HCT116 (cell line): ENCODE results near the gene CATSPERE. TPM values are rescaled to one million over a fixed set of nuclear protein-coding genes. Genes with fewer than 3 reads are reported as not detected.

Source experiments
- ATAC-seq: fragments of 200-7000 bp; cut with Tn5 transposase; 2 replicates; pipeline ENCODE4 v1.9.1; 2020; ENCODE audit warnings: mild to moderate bottlenecking, moderate library complexity
- BruUV-seq: library from RNA; stranded (reverse); fragments of 400-500 nt; replicated peaks from 2 replicates; lab custom pipeline; 2021; lab: Mats Ljungman, UMichigan
- CTCF ChIA-PET: fragments of 300-600 bp; sonication (Branson Sonifier 250); formaldehyde crosslinking; loops from one replicate; lab custom pipeline; 2021; ENCODE audit warnings: antibody characterized with exemption; lab: Charles Lee
- POLR2A ChIA-PET: fragments of 300-600, 350-600 bp; sonication (Branson Sonifier 250); formaldehyde crosslinking; loops from one replicate; lab custom pipeline; 2021; ENCODE audit warnings: antibody characterized with exemption; lab: Charles Lee
- RAD21 ChIA-PET, 2 experiments: fragments of 300-600 bp; sonication (Branson Sonifier 250); formaldehyde crosslinking; loops; one replicate each; lab custom pipeline; 2023; ENCODE audit warnings: low total read pairs in 2 of 2; ENCODE audit not compliant: uncharacterized antibody in 2 of 2, unreplicated experiment in 2 of 2, low non-redundant PET in 1 of 2; lab: Charles Lee
- DNase-seq: peaks from one replicate; pipeline ENCODE4 v3.0.0-alpha.2; 2010; ENCODE audit warnings: low read depth, low spot score
- H2AFZ ChIP-seq: fragments of 200-600 bp; shearing (Covaris generic), sonication (generic); 2 replicates; pipeline ENCODE4 v1.6.1; 2017; ENCODE audit warnings: low read depth, mixed run types, mixed read lengths, antibody characterized with exemption, low read length; ENCODE audit not compliant: poor library complexity, severe bottlenecking
- H3K27ac ChIP-seq: 2 replicates; pipeline ENCODE4 v1.5.1; 2012; ENCODE audit warnings: low read depth, low read length
- H3K27me3 ChIP-seq: fragments of 200-600 bp; sonication (generic); 2 replicates; pipeline ENCODE4 v1.6.1; 2016; ENCODE audit warnings: mixed run types, low read length, mixed read lengths; ENCODE audit not compliant: insufficient read depth
- H3K36me3 ChIP-seq, 2 experiments: fragments of 200-500 bp in 1 of 2; fragments of 200-600 bp in 1 of 2; sonication (Bioruptor generic) in 1 of 2; sonication (generic) in 1 of 2; 2 replicates each; pipeline versions ENCODE4 v1.5.1 to v1.6.1; 2014 to 2016; ENCODE audit warnings: low read length in 2 of 2, inconsistent platforms in 1 of 2, mixed read lengths in 1 of 2, mixed run types in 1 of 2; ENCODE audit not compliant: insufficient read depth in 2 of 2, control insufficient read depth in 1 of 2
- H3K4me1 ChIP-seq, 2 experiments: fragments of 200-600 bp in 1 of 2; sonication (generic) in 1 of 2; 2 replicates each; pipeline versions ENCODE4 v1.5.1 to v1.6.1; 2012 to 2017; ENCODE audit warnings: low read length in 2 of 2, inconsistent platforms in 1 of 2, mild to moderate bottlenecking in 1 of 2, mixed read lengths in 1 of 2, mixed run types in 1 of 2, moderate library complexity in 1 of 2; ENCODE audit not compliant: insufficient read depth in 2 of 2, control insufficient read depth in 1 of 2
- H3K4me2 ChIP-seq: fragments of 200-600 bp; sonication (generic); 2 replicates; pipeline ENCODE4 v1.6.1; 2017; ENCODE audit warnings: mixed run types, low read length, mixed read lengths
- H3K4me3 ChIP-seq, 2 experiments: fragments of 200-600 bp in 1 of 2; sonication (generic) in 1 of 2; replicated peaks in 1 of 2; 2 replicates each; pipeline ENCODE4 v1.5.1; 2011 to 2016; ENCODE audit warnings: low read length in 2 of 2, control low read depth in 1 of 2, low read depth in 1 of 2, mild to moderate bottlenecking in 1 of 2, mixed read lengths in 1 of 2, mixed run types in 1 of 2
- H3K79me2 ChIP-seq: fragments of 200-600 bp; sonication (generic); 2 replicates; pipeline ENCODE4 v1.6.1; 2017; ENCODE audit warnings: mild to moderate bottlenecking, mixed run types, low read length, moderate library complexity, mixed read lengths; ENCODE audit not compliant: insufficient read depth
- H3K9ac ChIP-seq: fragments of 200-600 bp; sonication (generic); 2 replicates; pipeline ENCODE4 v1.6.1; 2016; ENCODE audit warnings: low read length, mixed read lengths
- H3K9me2 ChIP-seq: fragments of 200-600 bp; sonication (generic), shearing (Covaris generic); 2 replicates; pipeline ENCODE4 v1.6.1; 2017; ENCODE audit warnings: mixed run types, mild to moderate bottlenecking, moderate library complexity; ENCODE audit not compliant: insufficient read depth
- H3K9me3 ChIP-seq, 2 experiments: fragments of 200-500 bp in 1 of 2; fragments of 200-600 bp in 1 of 2; sonication (Bioruptor generic) in 1 of 2; sonication (generic) in 1 of 2; 2 replicates each; pipeline ENCODE4 v1.6.1; 2014 to 2017; ENCODE audit warnings: low read length in 2 of 2, mixed read lengths in 2 of 2, inconsistent platforms in 1 of 2, low read depth in 1 of 2, mild to moderate bottlenecking in 1 of 2, mixed run types in 1 of 2, moderate library complexity in 1 of 2; ENCODE audit not compliant: control insufficient read depth in 1 of 2, insufficient read depth in 1 of 2
- H4K20me1 ChIP-seq: fragments of 200-600 bp; sonication (generic), shearing (Covaris generic); 2 replicates; pipeline ENCODE4 v1.6.1; 2017; ENCODE audit warnings: mixed run types, mild to moderate bottlenecking, moderate library complexity; ENCODE audit not compliant: insufficient read depth
- CBX3 ChIP-seq: IDR thresholded peaks from 2 replicates; pipeline ENCODE4 v1.6.1; 2012; ENCODE audit warnings: low read depth
- CEBPB ChIP-seq: IDR thresholded peaks from 2 replicates; pipeline ENCODE4 v1.6.1; 2012; ENCODE audit warnings: low read depth
- ELF1 ChIP-seq: IDR thresholded peaks from 2 replicates; pipeline ENCODE4 v1.6.1; 2012; ENCODE audit warnings: low read depth, borderline replicate concordance
- EZH2 ChIP-seq: fragments of 200-600 bp; sonication (generic); IDR thresholded peaks from 2 replicates; pipeline ENCODE4 v1.6.1; 2017; ENCODE audit warnings: antibody characterized with exemption, mixed run types
- EZH2phosphoT487 ChIP-seq: fragments of 200-600 bp; IDR thresholded peaks from 2 replicates; pipeline ENCODE4 v1.6.1; 2018; ENCODE audit warnings: antibody characterized with exemption, borderline replicate concordance
- FOSL1 ChIP-seq: IDR thresholded peaks from 2 replicates; pipeline ENCODE4 v1.6.1; 2012; ENCODE audit warnings: low read depth
- JUND ChIP-seq: IDR thresholded peaks from 2 replicates; pipeline ENCODE4 v1.6.1; 2012
- MAX ChIP-seq: IDR thresholded peaks from 2 replicates; pipeline ENCODE4 v1.6.1; 2012
- POLR2AphosphoS5 ChIP-seq: IDR thresholded peaks from 2 replicates; pipeline ENCODE4 v1.6.1; 2011; ENCODE audit warnings: mild to moderate bottlenecking, low read depth, low read length, moderate library complexity
- RAD21 ChIP-seq: IDR thresholded peaks from 2 replicates; pipeline ENCODE4 v1.6.1; 2012; ENCODE audit warnings: low read depth, mild to moderate bottlenecking
- SIN3A ChIP-seq: IDR thresholded peaks from 2 replicates; pipeline ENCODE4 v1.6.1; 2012; ENCODE audit warnings: low read depth
- SRF ChIP-seq: IDR thresholded peaks from 2 replicates; pipeline ENCODE4 v1.6.1; 2012; ENCODE audit warnings: low read depth
- TCF7L2 ChIP-seq: IDR thresholded peaks from 2 replicates; pipeline ENCODE4 v1.7.0; 2011; ENCODE audit warnings: borderline replicate concordance, inconsistent platforms; ENCODE audit not compliant: insufficient read depth, insufficient read length; ENCODE audit errors: extremely low read depth
- YY1 ChIP-seq: IDR thresholded peaks from 2 replicates; pipeline ENCODE4 v1.6.1; 2011; ENCODE audit warnings: low read length, low read depth, moderate library complexity, mild to moderate bottlenecking; ENCODE audit not compliant: insufficient replicate concordance; ENCODE audit errors: extremely low read depth
- ZBTB33 ChIP-seq: IDR thresholded peaks from 2 replicates; pipeline ENCODE4 v1.6.1; 2011; ENCODE audit warnings: mild to moderate bottlenecking, low read length, moderate library complexity; ENCODE audit not compliant: insufficient replicate concordance; ENCODE audit errors: extremely low read depth
- ZFX ChIP-seq: fragments of 450-650 bp; IDR thresholded peaks from 2 replicates; pipeline ENCODE4 v1.6.1; 2017
- ZNF274 ChIP-seq: fragments of 200-500 bp; sonication (Bioruptor generic); IDR thresholded peaks from 2 replicates; pipeline ENCODE4 v1.6.1; 2014; ENCODE audit warnings: mild to moderate bottlenecking, low read depth, low read length, inconsistent platforms
- intact Hi-C: fragments of 100-400 bp; cut with micrococcal nuclease; formaldehyde crosslinking; loops from 2 replicates; pipeline ENCODE4 v1.10.0; 2022
- total RNA-seq: library from RNA; stranded (reverse); gene quantifications from one replicate; pipeline ENCODE4 v1.2.1, GENCODE V29; 2021; ENCODE audit not compliant: unreplicated experiment
- TF ChIP-seq, protein P1 (sequence below), 3 experiments: fragments of 200-600 bp in 1 of 3; sonication (generic) in 1 of 3; IDR thresholded peaks in 2 of 3; conservative IDR thresholded peaks in 1 of 3; 2 replicates each; pipeline ENCODE4 v1.5.1; 2012 to 2017; ENCODE audit warnings: low read depth in 2 of 3, low read length in 2 of 3, antibody characterized with exemption in 1 of 3, borderline replicate concordance in 1 of 3, control low read depth in 1 of 3, mild to moderate bottlenecking in 1 of 3, mixed read lengths in 1 of 3, mixed run types in 1 of 3, moderate library complexity in 1 of 3; ENCODE audit not compliant: insufficient read depth in 1 of 3
- TF ChIP-seq, protein P2 (sequence below): IDR thresholded peaks from 2 replicates; pipeline ENCODE4 v1.6.1; 2012; ENCODE audit warnings: low read depth
- TF ChIP-seq, protein P3 (sequence below): IDR thresholded peaks from 2 replicates; pipeline ENCODE4 v1.6.1; 2012

CATSPERE gene
- total RNA-seq, 1 experiment from 2014 or later, result 0.34 TPM

DNA sequence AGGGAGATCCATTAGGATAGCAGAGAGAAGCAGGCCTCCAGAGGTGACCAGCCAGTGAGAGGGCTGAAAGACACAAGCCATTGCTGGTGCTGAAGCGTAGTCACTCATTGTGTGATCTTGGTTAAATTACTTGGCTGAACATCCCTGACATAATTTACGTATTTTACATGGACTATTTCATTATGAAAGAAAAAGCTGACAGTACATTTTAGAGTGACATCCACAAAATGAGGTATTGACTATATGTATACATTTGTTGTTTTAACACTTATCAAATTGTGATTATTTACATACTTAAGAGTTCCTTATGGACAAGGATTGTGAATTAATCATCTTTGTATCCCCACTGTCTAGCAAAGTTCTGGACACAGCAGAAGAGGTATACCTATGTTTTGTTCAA lies 206.7 kb downstream of the CATSPERE start:
- no peaks in the 10 kb centered on the region for H3K9me2 ChIP-seq
- intact Hi-C loops, result no loop called here
- peaks cover 74% of the 10 kb centered on the region for H3K79me2 ChIP-seq
- ATAC-seq, result no peak
- POLR2A ChIA-PET, result no interaction called here
- no peak overlapping the region for H2AFZ ChIP-seq
- no peaks in the 10 kb centered on the region for H3K27me3 ChIP-seq
- no TSS peak for BruUV-seq
- H4K20me1 ChIP-seq, result no peaks in the 10 kb centered on the region
- CTCF ChIA-PET, result no interaction called here
- H3K9me3 ChIP-seq, result no peaks in the 10 kb centered on the region
- no peak for DNase-seq
- H3K36me3 ChIP-seq, result no peaks in the 10 kb centered on the region
- no peak overlapping the region for H3K27ac ChIP-seq
- no peak overlapping the region for H3K4me3 ChIP-seq
- TF ChIP-seq SRF, result no peak
- TF ChIP-seq CEBPB, result no peak
- TF ChIP-seq EZH2phosphoT487, result no peak
- no peak for TF ChIP-seq ZBTB33
- TF ChIP-seq TCF7L2, result no peak
- no peak for TF ChIP-seq RAD21
- no peak for TF ChIP-seq JUND
- TF ChIP-seq FOSL1, result no peak
- TF ChIP-seq ZNF274, result no peak
- no peak for TF ChIP-seq MAX
- TF ChIP-seq, protein P1, sequence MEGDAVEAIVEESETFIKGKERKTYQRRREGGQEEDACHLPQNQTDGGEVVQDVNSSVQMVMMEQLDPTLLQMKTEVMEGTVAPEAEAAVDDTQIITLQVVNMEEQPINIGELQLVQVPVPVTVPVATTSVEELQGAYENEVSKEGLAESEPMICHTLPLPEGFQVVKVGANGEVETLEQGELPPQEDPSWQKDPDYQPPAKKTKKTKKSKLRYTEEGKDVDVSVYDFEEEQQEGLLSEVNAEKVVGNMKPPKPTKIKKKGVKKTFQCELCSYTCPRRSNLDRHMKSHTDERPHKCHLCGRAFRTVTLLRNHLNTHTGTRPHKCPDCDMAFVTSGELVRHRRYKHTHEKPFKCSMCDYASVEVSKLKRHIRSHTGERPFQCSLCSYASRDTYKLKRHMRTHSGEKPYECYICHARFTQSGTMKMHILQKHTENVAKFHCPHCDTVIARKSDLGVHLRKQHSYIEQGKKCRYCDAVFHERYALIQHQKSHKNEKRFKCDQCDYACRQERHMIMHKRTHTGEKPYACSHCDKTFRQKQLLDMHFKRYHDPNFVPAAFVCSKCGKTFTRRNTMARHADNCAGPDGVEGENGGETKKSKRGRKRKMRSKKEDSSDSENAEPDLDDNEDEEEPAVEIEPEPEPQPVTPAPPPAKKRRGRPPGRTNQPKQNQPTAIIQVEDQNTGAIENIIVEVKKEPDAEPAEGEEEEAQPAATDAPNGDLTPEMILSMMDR (IDR thresholded peaks at IDR 0.05 in 2 of 3, conservative IDR thresholded peaks at IDR 0.05 in 1 of 3; ENCODE audit: borderline replicate concordance in 1 of 3, insufficient read depth in 1 of 3, low read depth in 2 of 3, low read length in 2 of 3), result no peak
- TF ChIP-seq, protein P2, sequence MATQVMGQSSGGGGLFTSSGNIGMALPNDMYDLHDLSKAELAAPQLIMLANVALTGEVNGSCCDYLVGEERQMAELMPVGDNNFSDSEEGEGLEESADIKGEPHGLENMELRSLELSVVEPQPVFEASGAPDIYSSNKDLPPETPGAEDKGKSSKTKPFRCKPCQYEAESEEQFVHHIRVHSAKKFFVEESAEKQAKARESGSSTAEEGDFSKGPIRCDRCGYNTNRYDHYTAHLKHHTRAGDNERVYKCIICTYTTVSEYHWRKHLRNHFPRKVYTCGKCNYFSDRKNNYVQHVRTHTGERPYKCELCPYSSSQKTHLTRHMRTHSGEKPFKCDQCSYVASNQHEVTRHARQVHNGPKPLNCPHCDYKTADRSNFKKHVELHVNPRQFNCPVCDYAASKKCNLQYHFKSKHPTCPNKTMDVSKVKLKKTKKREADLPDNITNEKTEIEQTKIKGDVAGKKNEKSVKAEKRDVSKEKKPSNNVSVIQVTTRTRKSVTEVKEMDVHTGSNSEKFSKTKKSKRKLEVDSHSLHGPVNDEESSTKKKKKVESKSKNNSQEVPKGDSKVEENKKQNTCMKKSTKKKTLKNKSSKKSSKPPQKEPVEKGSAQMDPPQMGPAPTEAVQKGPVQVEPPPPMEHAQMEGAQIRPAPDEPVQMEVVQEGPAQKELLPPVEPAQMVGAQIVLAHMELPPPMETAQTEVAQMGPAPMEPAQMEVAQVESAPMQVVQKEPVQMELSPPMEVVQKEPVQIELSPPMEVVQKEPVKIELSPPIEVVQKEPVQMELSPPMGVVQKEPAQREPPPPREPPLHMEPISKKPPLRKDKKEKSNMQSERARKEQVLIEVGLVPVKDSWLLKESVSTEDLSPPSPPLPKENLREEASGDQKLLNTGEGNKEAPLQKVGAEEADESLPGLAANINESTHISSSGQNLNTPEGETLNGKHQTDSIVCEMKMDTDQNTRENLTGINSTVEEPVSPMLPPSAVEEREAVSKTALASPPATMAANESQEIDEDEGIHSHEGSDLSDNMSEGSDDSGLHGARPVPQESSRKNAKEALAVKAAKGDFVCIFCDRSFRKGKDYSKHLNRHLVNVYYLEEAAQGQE, result no peak
- TF ChIP-seq, protein P3, sequence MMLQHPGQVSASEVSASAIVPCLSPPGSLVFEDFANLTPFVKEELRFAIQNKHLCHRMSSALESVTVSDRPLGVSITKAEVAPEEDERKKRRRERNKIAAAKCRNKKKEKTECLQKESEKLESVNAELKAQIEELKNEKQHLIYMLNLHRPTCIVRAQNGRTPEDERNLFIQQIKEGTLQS, result no peak
- no peak for TF ChIP-seq SIN3A
- TF ChIP-seq POLR2AphosphoS5, result no peak
- TF ChIP-seq CBX3, result no peak
- no peak for TF ChIP-seq ELF1
- no peak for TF ChIP-seq EZH2
- TF ChIP-seq YY1, result no peak
- TF ChIP-seq ZFX, result no peak
- no peak overlapping the region for H3K4me2 ChIP-seq
- H3K9ac ChIP-seq, result no peak overlapping the region
- no peaks in the 10 kb centered on the region for H3K4me1 ChIP-seq
- RAD21 ChIA-PET, result no interaction called here
